Esophagus squamous epithelium (tissue), 5 donors: ENCODE measurements around the gene FN1. TPM values are rescaled to one million over a fixed set of nuclear protein-coding genes. Genes with fewer than 3 reads are reported as not detected.

Experiments
- DNase-seq: peaks from one replicate; lab custom pipeline; 2025; lab: John Stamatoyannopoulos, UW
- H3K27ac ChIP-seq, 4 donors: fragments of 200-600 bp; sonication (generic); one replicate each; pipeline ENCODE4 v1.5.1; 2016 to 2019; ENCODE audit warnings: mild to moderate bottlenecking in 1 of 4
- H3K27me3 ChIP-seq, 4 donors: fragments of 200-600 bp; sonication (generic); 1 replicate in 3 of 4; 2 replicates in 1 of 4; pipeline versions ENCODE4 v1.5.1 to v1.6.0; 2017 to 2021; ENCODE audit warnings: antibody characterized with exemption in 1 of 4
- H3K36me3 ChIP-seq, 3 donors: fragments of 200-600 bp; sonication (generic); one replicate each; pipeline ENCODE4 v1.5.1; 2016 to 2019
- H3K4me1 ChIP-seq, 3 donors: fragments of 200-600 bp; sonication (generic); one replicate each; pipeline ENCODE4 v1.5.1; 2017 to 2019
- H3K4me3 ChIP-seq, 4 donors: fragments of 200-600 bp; sonication (generic); 1 replicate in 3 of 4; 2 replicates in 1 of 4; pipeline ENCODE4 v1.5.1; 2016 to 2019; ENCODE audit warnings: mild to moderate bottlenecking in 2 of 4, moderate library complexity in 1 of 4
- H3K9me3 ChIP-seq, 3 donors: fragments of 200-600 bp; sonication (generic); one replicate each; pipeline ENCODE4 v1.5.1; 2016 to 2019
- POLR2A ChIP-seq, 4 donors: fragments of 450-650 bp; IDR thresholded peaks; one replicate each; pipeline ENCODE4 v1.6.1; 2017; ENCODE audit warnings: antibody characterized with exemption in 4 of 4, mild to moderate bottlenecking in 4 of 4, moderate library complexity in 3 of 4
- WGBS, 2 donors: methylation state at CpG; one replicate each; pipeline ENCODE4 v1.1.5; 2018; 5-methylcytosine and 5-hydroxymethylcytosine counted together
- intact Hi-C: fragments of 100-400 bp; cut with DNase I; formaldehyde crosslinking; loops from one replicate; pipeline ENCODE4 v1.15.0; 2022
- total RNA-seq, 4 donors: library from RNA; depleted of rRNA; stranded (reverse); fragments of >200 nt; gene quantifications; one replicate each; pipeline ENCODE4 v1.1.0, GENCODE V29; 2016
- TF ChIP-seq, protein P1 (sequence below), 6 experiments: fragments of 450-650 bp in 4 of 6; fragments of 200-600 bp in 2 of 6; sonication (generic) in 2 of 6; IDR thresholded peaks; one replicate each; pipeline ENCODE4 v1.5.1; 2016 to 2019; ENCODE audit warnings: antibody characterized with exemption in 6 of 6, mild to moderate bottlenecking in 4 of 6, moderate library complexity in 4 of 6
- donor health status: DM: yes; HTN: yes; CAD: no.

FN1 gene
- total RNA-seq, 4 donors from 2014 or later, result 15.7 to 393 (median 112) TPM

DNA sequence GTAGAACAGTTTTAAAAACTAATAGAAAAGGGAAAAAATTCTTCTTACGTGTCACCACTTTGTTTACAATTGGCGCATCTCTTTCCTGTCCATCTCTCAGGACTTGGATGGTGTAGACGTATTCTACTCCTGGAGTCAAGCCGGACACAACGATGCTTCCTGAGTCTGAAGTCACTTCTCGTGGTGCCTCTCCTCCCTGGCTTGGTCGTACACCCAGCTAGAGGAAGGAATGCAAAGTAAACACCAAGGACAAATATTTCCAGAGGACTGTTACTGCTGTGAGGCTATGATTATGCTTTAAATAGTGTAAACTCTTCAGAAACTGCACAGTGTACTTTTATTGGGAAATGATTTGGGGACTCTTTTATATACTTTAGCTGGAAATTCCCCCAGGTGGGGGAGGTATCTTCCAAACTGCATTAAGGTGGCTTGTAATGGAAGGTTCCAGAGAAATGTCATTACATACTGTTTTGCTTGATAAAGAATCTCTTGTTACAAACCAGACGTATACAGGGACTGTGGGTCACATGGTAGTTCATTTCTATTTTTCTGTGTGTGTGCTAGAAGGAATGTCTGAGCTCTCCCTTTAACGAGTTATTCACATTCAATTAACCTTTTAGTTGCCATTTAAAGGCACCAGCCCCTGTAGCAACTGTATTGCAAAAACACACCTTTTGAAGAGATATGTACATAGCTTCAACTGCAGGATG is 38.1 kb downstream of the FN1 start:
- no peak for TF ChIP-seq POLR2A (IDR thresholded peaks at IDR 0.05)
- TF ChIP-seq, protein P1, sequence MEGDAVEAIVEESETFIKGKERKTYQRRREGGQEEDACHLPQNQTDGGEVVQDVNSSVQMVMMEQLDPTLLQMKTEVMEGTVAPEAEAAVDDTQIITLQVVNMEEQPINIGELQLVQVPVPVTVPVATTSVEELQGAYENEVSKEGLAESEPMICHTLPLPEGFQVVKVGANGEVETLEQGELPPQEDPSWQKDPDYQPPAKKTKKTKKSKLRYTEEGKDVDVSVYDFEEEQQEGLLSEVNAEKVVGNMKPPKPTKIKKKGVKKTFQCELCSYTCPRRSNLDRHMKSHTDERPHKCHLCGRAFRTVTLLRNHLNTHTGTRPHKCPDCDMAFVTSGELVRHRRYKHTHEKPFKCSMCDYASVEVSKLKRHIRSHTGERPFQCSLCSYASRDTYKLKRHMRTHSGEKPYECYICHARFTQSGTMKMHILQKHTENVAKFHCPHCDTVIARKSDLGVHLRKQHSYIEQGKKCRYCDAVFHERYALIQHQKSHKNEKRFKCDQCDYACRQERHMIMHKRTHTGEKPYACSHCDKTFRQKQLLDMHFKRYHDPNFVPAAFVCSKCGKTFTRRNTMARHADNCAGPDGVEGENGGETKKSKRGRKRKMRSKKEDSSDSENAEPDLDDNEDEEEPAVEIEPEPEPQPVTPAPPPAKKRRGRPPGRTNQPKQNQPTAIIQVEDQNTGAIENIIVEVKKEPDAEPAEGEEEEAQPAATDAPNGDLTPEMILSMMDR (IDR thresholded peaks at IDR 0.05), result peak in 1 of 6 experiments; percentile 6
- Histone ChIP-seq H3K4me3 (no peak overlapping the region), H3K27ac (peak overlapping the region in 3 of 4 donors; percentile 17 to 40 (median 27)), H3K4me1 (peaks cover 0 to 11% (median 0%) of the 10 kb centered on the region in 3 donors), H3K27me3 (no peaks in the 10 kb centered on the region), H3K9me3 (no peaks in the 10 kb centered on the region), H3K36me3 (peaks cover 0 to 9% (median 0%) of the 10 kb centered on the region in 3 donors)
- 48 to 58% methylated on average over 9 of the region's 9 CpGs for WGBS, 2 donors
- intact Hi-C loops, result no loop called here
- DNase-seq, result no peak

DNA sequence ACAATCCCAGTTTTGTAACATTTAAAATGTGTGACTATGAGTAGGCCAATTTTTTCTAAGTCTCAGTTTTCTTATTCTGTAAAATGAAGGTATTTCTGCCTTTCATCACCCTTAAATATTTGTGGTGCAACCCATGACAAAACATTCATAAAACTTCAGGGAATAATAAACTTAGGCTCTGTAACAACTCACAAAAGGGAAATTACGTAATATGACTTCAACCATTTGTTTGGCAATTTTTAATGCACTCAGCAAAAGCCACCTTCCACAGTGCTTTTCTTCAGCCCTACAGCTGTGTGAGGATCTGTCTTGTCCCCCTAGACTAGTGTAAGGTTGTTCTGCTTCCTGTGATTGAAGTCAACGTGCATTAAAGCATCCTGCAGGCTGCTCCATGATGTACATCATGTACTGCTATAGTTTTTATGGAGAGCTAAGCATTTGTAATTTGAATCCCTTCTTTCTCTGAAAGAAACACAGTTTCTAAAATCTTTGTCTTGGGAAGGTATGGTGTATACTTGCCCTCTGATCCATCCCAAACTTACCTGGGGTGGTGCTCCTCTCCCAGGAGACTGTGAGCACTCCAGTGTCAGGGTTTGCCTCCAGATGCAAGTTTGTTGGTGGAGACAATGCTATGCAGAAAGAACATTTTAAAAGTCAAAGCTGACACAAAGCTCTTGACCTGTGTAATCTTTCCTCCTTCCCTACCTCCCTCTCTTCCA is 39.1 kb downstream of the FN1 start:
- WGBS, 2 donors, result 43 to 49% methylated on average over 2 of the region's 2 CpGs
- intact Hi-C loops, result no loop called here
- no peaks in the 10 kb centered on the region for H3K27me3 ChIP-seq
- no peak for TF ChIP-seq POLR2A (IDR thresholded peaks at IDR 0.05)
- TF ChIP-seq, protein P1 (IDR thresholded peaks at IDR 0.05), result no peak
- no peak overlapping the region for H3K4me3 ChIP-seq
- H3K4me1 ChIP-seq, result peaks cover 0 to 11% (median 0%) of the 10 kb centered on the region in 3 donors
- no peak for DNase-seq
- H3K27ac ChIP-seq, result peak overlapping the region in 3 of 4 donors; percentile 9 to 40 (median 14)
- H3K9me3 ChIP-seq, result no peaks in the 10 kb centered on the region
- peaks cover 0 to 15% (median 0%) of the 10 kb centered on the region in 3 donors for H3K36me3 ChIP-seq

DNA sequence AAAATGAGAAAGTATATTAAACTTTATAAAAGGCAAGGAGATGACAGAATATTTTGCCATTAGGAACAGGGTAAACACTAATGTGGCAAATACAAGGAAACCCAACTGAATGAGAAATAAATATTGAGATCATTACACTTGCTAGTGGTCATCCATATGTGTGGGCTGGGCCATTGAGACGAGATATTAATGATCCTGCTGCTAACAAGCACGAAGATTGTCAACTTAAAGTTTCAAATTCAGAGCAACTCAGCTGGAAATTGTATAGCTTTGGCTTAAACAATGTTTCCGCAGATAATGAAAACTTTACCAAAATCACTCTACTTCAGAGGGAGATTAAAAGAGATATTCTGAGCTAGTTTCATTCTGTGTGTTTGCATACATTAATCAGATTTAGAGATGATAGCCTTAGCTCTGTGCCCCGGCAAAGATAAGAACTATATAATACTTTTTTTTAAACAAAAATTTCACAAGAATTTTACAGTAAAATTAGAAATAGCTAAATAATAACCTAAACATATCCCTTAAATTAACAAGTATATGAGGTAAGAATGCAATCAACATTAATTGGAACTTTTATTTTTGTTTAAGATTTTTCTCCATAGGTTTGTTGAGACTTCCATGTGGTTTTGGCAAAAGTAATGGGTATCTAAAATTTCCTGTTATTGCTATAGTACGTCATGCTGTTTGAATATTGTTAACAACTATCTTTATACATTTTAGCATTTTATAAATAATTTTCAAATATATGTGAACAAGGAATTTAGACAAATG is 40.0 kb downstream of the FN1 start:
- Histone ChIP-seq H3K9me3 (no peaks in the 10 kb centered on the region), H3K36me3 (peaks cover 0 to 15% (median 0%) of the 10 kb centered on the region in 3 donors), H3K27ac (peak overlapping the region in 2 of 4 donors; percentile 6 to 40), H3K4me1 (peaks cover 0 to 11% (median 0%) of the 10 kb centered on the region in 3 donors), H3K4me3 (no peak overlapping the region), H3K27me3 (no peaks in the 10 kb centered on the region)
- intact Hi-C loops, result no loop called here
- DNase-seq, result no peak
- WGBS, 2 donors, result 49 to 63% methylated on average over 5 of the region's 5 CpGs
- TF ChIP-seq POLR2A (IDR thresholded peaks at IDR 0.05), result no peak
- TF ChIP-seq, protein P1 (IDR thresholded peaks at IDR 0.05), result no peak

DNA sequence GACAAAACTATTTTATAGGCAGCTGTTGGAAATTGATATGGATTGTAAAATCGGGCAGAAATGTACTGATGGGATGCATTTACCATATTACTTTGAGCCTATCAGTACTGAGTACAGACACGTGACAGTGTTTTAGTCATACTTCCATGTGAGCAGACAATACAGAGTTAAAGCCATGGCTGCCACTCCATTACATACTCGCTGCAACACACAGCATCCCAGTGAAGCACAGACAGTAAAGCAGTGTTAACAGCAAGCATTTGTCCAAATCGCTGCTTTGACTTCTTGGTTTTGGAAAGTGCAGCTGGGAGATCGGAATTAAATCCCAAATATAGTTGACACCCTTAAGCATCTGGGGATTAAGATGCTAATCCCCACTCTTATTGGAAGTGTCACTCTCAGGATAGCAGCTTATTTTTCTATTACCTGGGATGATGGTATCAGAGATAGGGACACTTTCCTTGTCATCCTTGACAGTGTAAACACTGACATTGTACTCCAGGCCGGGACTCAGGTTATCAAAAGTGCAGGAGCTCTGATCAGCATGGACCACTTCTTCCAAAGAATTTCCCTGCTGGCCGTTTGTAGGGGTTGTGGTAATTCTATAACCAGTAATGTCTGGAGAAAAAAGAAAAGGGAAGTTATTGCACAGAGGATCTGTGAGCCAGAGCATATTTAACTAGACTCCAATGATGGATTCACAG is 41.6 kb downstream of the FN1 start:
- H3K4me3 ChIP-seq, result no peak overlapping the region
- intact Hi-C loops, result no loop called here
- no peak overlapping the region for H3K27ac ChIP-seq
- H3K9me3 ChIP-seq, result no peaks in the 10 kb centered on the region
- peaks cover 0 to 18% (median 0%) of the 10 kb centered on the region in 3 donors for H3K36me3 ChIP-seq
- H3K27me3 ChIP-seq, result no peaks in the 10 kb centered on the region
- DNase-seq, result no peak
- peaks cover 0 to 11% (median 0%) of the 10 kb centered on the region in 3 donors for H3K4me1 ChIP-seq
- TF ChIP-seq, protein P1 (IDR thresholded peaks at IDR 0.05), result no peak
- TF ChIP-seq POLR2A (IDR thresholded peaks at IDR 0.05), result no peak
- WGBS, 2 donors, result 54 to 61% methylated on average over 7 of the region's 7 CpGs
